AG09309 (cell line): ENCODE results near the gene ABTB2.

Experiments
- DNase-seq: peaks from one replicate; pipeline ENCODE4 v3.0.0-alpha.2; 2010; ENCODE audit warnings: low read depth
- H3K4me3 ChIP-seq: 2 replicates; pipeline ENCODE4 v1.5.1; 2011; ENCODE audit warnings: mild to moderate bottlenecking, low read depth, low read length, moderate library complexity; ENCODE audit not compliant: control insufficient read depth
- TF ChIP-seq, protein P1 (sequence below): IDR thresholded peaks from 2 replicates; pipeline ENCODE4 v1.5.1; 2011; ENCODE audit warnings: mild to moderate bottlenecking, low read depth, low read length, inconsistent platforms; ENCODE audit not compliant: insufficient read depth, control insufficient read depth; ENCODE audit errors: missing control alignments

The ABTB2 gene

DNA sequence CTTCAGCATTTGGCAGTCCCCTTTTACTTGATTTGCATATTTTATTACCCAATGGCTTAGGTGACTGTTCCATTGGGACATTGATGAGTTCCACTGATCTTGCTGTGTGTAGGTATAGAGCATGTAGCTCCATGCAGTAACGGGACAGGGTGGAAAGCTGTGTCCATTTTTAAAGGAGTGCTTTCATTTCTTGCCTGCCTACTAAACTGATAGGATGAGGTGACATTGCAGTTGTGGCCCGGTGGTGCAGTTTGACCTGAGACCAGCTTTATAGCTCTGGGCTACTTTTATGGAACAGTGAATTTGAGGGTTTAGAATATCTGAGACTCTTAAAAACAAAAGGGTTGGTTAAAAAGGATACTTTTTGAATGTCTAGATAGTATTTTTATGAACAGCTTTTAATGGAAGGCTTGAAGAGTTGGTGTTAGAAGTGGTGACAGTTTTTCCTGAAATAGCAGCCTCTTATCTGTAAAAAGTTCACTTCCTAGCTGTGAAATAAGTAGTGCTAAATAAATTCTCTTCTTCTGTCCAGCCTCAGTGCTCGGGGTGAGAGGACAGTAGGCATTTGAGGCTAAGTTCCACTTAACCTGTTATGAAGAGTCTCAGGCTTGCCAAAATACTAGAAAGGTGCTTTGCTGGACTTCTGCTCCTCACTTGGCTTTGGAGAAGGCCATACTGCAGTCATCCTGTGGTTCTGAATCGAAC is 225.4 kb downstream of the ABTB2 start:
- H3K4me3 ChIP-seq, result no peak overlapping the region
- TF ChIP-seq, protein P1, sequence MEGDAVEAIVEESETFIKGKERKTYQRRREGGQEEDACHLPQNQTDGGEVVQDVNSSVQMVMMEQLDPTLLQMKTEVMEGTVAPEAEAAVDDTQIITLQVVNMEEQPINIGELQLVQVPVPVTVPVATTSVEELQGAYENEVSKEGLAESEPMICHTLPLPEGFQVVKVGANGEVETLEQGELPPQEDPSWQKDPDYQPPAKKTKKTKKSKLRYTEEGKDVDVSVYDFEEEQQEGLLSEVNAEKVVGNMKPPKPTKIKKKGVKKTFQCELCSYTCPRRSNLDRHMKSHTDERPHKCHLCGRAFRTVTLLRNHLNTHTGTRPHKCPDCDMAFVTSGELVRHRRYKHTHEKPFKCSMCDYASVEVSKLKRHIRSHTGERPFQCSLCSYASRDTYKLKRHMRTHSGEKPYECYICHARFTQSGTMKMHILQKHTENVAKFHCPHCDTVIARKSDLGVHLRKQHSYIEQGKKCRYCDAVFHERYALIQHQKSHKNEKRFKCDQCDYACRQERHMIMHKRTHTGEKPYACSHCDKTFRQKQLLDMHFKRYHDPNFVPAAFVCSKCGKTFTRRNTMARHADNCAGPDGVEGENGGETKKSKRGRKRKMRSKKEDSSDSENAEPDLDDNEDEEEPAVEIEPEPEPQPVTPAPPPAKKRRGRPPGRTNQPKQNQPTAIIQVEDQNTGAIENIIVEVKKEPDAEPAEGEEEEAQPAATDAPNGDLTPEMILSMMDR, result no peak
- DNase-seq, result no peak

DNA sequence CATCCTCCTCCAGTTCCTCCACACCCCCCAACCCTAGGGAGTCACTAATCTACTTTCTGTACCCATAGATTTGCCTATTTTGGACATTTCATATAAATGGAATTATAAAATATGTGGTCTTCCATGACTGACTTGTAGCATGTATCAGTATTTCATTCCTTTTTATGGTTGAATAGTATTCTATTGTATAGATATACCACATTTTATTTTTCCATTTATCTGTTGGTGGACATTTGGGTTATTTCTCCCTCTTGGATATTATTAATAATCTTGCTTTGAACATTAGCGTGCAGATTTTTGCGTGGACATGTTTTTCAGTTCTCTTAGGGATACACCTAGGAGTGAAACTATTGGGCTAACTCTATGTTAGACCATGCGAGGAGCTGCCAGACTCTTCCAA is 229.0 kb downstream of the ABTB2 start:
- DNase-seq, result no peak
- TF ChIP-seq, protein P1, result no peak
- H3K4me3 ChIP-seq, result no peak overlapping the region

DNA sequence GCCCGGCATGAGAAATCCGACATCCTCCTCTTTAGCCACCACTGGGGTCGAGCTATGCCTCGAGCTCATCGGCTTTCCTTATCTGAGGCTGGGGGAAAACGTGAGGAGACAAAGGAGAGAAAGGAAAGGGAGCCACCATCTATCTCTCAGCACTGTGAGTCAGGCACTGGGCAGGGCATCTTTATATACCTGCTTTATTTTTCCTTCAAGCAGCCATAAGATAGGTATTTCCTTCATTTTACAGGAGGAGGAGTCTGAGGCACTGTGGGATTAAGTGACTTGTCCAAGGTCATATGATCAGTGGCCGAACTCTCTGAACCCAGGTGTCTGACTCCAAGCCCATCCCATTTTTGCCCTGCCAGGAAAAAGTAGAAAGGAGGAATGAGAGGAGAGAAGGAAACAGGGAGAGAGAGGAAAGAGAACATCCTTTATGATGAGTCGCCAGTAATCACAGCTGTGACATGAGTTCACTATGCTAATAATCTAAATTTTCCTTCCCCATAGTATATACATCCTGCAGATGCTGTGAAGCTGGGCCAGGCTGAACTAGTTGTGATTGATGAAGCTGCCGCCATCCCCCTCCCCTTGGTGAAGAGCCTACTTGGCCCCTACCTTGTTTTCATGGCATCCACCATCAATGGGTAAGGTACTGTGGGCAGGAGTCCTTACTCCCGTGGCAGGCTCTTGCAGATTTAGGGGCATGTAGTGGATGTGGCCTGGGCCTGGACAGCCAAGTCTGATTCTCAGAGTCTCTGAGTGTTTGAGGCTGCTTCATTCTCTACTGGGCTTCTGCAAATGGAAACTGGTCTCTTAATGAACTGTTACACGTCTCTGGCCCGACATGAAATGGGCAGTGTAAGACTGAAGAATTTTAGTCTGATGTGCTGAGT is 230.6 kb downstream of the ABTB2 start:
- TF ChIP-seq, protein P1, result no peak
- DNase-seq, result no peak
- H3K4me3 ChIP-seq, result no peak overlapping the region

DNA sequence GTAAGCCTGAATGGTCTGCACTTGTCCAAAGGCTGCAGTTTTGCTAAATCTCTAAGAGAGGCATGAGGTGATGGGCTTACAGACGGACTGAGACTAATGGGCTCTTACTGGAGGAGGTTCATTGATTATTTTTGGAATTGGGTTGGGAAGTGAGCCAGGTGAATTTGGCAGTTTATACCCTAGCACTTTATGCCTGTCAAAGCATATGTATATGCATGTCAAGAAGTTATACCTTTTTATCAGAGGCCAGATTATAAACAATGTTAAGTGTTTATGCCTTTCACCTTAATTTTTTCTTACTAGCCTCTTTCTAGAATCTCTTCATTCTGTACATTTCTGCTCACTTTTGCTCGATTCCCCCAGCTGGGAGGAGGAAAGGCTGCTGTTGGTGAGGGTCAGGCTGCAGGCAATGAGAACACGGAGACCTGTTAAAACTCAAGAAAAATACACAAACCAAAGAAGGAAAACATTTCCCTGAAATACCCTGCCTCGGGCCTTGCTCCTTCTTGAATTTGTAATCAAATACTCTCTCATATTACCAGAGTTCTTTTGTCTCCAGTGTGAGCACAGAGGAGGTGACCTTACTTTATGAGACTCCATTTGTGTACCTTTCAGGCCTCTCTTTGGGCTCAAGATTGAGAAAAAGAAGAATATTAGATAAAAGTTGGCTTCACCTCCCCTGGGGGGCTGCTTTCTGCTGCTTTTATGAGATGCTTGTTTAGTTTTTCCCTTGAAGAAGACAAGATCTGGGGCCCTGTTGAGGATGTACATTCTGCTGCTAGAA is 232.7 kb downstream of the ABTB2 start:
- DNase-seq, result no peak
- TF ChIP-seq, protein P1, result no peak
- no peak overlapping the region for H3K4me3 ChIP-seq

DNA sequence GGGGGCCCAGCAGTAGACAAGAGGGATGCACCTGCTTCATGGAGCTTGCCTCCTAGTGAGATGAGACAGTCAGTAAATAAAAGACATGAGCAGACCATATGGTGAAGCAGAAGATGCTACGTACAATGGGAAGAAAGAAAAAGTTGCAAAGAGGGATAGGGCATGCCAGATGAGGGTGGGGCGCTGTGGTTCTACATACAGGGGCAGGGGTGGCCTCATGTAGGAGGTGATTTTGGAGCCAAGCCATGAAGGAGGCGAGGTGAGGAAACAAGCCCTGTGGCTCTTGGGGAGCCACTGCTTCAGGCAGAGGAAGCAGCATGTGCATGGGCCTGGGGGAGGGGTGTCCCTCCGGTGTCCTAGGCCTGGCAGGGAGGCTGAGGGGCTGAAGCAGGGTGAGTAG is 237.2 kb downstream of the ABTB2 start:
- TF ChIP-seq, protein P1, result no peak
- no peak overlapping the region for H3K4me3 ChIP-seq
- no peak for DNase-seq

DNA sequence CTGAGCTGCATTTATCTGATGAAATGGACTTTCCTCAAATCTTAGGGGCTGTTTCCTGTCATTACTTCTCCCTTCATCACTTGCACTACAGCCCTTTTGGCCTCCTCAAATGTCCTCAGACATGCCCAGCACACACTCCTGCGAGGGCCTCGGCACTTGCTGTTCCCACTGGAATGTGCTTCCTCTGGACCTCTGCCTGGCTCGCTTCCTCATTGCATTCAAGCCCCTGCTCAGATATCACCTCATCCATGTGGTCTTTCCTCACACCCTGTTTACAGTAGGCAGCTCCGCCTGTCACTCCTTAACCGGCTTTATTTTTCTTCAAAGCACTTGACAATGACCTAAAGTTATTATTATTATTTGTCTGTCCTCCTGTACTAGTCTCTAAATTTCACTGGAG is 243.3 kb downstream of the ABTB2 start:
- no peak overlapping the region for H3K4me3 ChIP-seq
- TF ChIP-seq, protein P1, result no peak
- no peak for DNase-seq
